KOPT-K1 (cell line): ENCODE data around the gene SNTG2.

ENCODE experiments used
- H3K27ac ChIP-seq: fragments of 200-600 bp; sonication (generic); 2 replicates; pipeline ENCODE4 v1.5.1; 2016; ENCODE audit warnings: antibody characterized with exemption, mild to moderate bottlenecking, low read depth, low read length; ENCODE audit not compliant: poor library complexity, severe bottlenecking
- H3K36me3 ChIP-seq: fragments of 200-600 bp; sonication (generic); 2 replicates; pipeline ENCODE4 v1.5.1; 2017; ENCODE audit warnings: antibody characterized with exemption, mild to moderate bottlenecking, low read length, moderate library complexity; ENCODE audit not compliant: insufficient read depth
- H3K9me3 ChIP-seq: fragments of 200-600 bp; sonication (generic); 2 replicates; pipeline ENCODE4 v1.5.1; 2017; ENCODE audit warnings: antibody characterized with exemption, low read length, mild to moderate bottlenecking; ENCODE audit not compliant: insufficient read depth, poor library complexity, severe bottlenecking

SNTG2 gene

DNA sequence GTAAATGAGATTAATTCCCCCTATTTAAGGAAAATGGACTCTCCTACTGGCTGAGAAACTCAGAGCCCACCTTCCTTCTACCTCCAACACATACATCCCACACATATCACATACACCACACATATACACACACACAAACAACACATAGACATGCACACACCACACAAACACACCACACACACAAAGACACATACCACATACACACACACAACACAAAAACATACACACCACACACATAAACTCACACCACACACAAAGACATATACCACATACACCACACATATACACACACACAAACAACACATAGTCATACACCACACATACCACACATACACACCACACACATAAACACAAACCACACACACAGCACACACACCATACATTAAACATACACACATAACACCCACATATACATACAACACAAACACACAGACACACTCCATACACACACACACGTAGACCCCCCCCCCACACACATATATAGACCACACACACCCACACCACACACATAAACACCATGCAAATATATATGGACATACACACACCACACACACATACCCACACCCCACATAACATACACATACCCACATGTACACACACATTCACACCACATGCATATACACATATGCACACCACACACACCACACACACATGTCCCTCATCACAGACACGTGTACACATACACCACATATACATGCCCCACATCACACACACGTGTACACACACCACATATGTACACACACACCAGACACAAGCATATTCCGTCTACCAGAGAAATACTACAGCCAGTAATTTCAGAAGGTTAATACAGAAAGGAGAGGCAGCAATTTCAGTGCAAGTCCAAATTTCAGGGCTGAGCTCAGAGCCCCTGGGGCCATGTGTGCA, 204.3 kb downstream of the SNTG2 start:
- no peaks in the 10 kb centered on the region for H3K9me3 ChIP-seq
- H3K36me3 ChIP-seq: no peaks in the 10 kb centered on the region
- H3K27ac ChIP-seq: no peak overlapping the region

DNA sequence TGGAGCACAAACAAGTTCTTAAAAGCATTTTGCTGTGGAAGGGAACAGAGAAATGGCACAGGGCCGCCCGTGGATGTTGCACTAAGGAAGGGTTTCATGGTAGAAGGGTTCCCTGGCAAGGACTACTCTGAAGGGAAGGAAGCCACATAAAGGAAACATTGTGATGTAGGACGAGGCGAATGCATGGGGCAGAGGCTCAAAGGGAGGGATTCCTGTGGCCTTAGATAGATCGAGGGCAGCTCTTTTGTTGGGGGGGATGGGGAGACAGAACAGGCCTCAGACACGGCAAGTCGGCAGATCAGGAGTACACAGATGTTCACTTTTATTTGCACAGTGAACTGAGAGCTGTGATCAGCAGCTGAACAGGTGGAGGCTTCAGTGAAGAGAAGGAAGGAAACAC, 205.4 kb downstream of the SNTG2 start:
- Histone ChIP-seq H3K27ac (peak overlapping the region; percentile 9), H3K36me3 (no peaks in the 10 kb centered on the region), H3K9me3 (no peaks in the 10 kb centered on the region)

DNA sequence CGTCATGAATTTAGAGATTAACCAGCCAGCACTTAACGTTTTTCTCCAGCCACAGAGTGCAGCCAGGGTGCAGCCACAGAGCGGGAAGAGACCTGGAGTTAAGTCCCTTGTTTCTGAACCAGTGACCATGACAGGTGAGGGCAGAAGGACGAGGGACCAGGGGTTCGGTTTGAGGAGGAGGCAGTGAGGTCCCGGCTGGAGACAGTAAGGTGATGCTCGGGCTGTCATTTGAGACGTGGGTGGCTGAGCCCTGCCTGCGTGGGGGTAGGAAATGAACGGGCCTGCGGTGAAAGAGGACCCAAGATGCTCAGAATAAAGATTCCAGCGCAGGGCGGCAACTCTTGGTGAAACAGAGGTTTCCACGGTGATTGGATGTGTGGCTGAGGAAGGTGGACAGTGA, 205.9 kb downstream of the SNTG2 start:
- H3K36me3 ChIP-seq: no peaks in the 10 kb centered on the region

DNA sequence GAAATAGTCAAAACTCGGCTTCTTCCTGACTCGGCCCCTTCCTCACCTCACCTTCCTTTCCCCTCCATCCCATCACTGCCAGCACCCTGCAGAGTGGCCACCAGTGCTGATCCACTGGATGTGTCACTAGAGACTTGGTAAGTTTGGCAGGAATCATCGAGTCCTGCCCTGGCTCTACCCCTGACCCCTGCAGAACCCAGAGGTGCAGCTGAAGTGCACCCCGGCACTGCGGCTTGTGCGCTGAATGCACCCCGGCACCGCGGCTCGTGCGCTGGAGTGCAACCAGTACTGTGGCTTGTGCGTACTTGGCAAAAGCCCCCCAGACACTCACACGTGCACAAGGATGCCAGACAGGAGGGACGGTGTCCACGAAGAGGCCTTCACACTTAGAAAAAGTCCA, 206.5 kb downstream of the SNTG2 start:
- Histone ChIP-seq H3K36me3 (no peaks in the 10 kb centered on the region), H3K9me3 (no peaks in the 10 kb centered on the region), H3K27ac (no peak overlapping the region)

More for the DNA sequence above, 205.9 kb downstream of the SNTG2 start:
- Histone ChIP-seq H3K9me3 (no peaks in the 10 kb centered on the region), H3K27ac (no peak overlapping the region)

DNA sequence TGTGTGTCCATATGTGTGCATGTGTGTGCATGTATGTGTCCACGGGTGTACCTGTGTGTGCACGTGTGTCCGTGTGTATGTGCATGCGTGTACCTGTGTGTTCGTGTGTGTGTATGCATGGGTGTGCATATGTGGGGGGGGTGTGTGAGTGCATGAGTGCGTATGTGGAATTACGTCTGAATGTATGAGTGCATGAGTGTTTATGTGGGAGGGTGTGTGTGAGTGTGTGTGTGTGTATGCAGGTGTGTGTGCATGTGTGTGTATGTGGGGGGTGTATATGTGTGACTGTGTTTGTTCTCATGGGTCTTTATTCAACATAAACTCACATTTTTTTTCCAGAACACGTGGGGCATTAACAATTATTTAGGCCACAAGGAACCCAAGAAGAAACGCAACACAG, 208.4 kb downstream of the SNTG2 start:
- Histone ChIP-seq H3K36me3 (no peaks in the 10 kb centered on the region), H3K27ac (no peak overlapping the region), H3K9me3 (no peaks in the 10 kb centered on the region)

DNA sequence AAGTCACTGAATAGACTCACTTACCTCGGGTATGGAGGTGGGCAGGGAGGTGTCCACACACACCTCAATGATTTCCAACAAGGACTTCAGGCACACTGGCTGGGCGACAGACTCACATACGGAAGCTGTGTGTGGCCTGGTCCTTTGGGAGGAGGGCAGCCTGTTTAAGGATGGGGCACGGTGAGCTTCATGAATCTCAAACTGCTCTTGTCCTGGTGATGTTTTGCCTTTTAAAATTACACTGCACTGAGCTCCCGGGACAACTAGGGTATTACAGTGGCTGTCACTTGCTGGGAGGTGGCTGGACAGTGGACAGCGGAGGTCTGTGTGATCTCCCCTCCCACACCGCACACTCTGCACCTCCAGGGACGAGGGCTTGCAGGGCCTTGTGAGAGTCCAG, 211.6 kb downstream of the SNTG2 start:
- H3K9me3 ChIP-seq: no peaks in the 10 kb centered on the region
- no peaks in the 10 kb centered on the region for H3K36me3 ChIP-seq
- H3K27ac ChIP-seq: peak overlapping the region; percentile 85

DNA sequence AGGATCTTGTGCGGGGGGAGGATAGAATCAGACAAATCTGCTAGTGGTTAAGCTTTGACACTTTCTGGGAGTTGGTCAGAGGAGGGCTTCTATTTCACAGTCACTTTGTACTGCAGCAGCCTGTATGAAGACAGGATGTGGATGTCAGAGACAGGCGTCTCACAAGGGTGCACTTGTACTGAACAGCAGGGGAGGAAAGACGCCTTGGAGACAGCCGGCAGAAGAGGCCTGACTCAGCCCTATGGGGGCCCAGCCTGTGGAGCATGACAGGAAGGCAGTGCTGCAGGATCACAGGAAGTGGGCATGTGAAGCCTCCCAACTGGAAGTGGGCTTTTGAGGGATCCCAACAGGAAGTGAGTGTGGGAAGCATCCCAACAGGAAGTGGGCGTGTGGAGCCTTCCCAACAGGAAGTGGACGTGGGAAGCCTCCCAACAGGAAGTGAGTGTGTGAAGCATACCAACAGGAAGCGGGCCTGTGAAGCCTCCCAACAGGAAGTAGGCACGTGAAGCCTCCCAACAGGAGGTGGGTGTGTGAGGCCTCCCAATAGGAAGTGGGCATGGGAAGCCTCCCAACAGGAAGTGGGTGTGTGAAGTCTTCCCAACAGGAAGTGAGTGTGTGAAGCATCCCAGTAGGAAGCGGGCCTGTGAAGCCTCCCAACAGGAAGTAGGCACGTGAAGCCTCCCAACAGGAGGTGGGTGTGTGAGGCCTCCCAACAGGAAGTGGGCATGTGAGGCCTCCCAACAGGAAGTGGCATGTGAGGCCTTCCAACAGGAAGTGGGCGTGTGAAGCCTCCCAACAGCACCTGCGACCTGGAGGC, 212.3 kb downstream of the SNTG2 start:
- H3K9me3 ChIP-seq: no peaks in the 10 kb centered on the region
- peak overlapping the region; percentile 85 for H3K27ac ChIP-seq

DNA sequence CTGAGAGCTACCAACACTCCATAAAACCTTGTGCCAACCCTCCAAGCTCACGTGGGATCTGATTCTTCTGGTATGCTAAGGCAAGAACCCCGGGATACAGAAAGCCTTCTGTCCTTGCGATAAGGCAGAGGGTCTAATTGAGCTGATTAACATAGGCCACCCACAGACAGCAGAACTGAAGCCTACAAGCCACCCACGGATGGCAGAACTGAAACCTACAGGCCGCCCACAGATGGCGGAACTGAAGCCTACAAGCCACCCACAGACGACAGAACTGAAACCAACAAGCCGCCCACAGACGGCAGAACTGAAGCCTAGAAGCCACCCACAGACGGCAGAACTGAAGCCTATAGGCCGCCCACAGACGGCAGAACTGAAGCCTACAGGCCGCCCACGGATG, 216.3 kb downstream of the SNTG2 start:
- Histone ChIP-seq H3K36me3 (no peaks in the 10 kb centered on the region; the same call in 1 of the 2 replicates), H3K27ac (peak overlapping the region; percentile 1), H3K9me3 (no peaks in the 10 kb centered on the region)

More for the DNA sequence above, 212.3 kb downstream of the SNTG2 start:
- no peaks in the 10 kb centered on the region for H3K36me3 ChIP-seq

DNA sequence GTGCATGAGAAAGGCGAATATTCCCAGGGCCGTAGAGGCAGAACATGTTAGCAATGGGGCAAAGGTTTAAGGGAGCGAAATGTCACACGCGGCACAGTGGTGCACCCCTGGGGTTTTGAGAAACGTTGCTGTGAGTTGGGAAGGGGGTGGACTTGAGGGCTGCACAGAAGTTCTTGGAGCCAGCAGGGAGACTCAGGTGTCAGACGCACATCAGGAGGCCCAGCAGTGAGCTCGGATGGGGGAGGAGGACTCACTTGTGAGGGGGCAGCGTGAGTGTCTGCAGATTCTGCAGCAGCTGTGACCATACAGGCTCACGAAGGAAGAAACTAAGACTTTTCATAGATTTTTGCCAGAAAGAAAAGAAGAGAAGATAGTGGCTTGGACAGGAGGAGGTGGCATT, 218.2 kb downstream of the SNTG2 start:
- Histone ChIP-seq H3K36me3 (no peaks in the 10 kb centered on the region; the same call in 1 of the 2 replicates), H3K9me3 (no peaks in the 10 kb centered on the region), H3K27ac (peak overlapping the region; percentile 21)

DNA sequence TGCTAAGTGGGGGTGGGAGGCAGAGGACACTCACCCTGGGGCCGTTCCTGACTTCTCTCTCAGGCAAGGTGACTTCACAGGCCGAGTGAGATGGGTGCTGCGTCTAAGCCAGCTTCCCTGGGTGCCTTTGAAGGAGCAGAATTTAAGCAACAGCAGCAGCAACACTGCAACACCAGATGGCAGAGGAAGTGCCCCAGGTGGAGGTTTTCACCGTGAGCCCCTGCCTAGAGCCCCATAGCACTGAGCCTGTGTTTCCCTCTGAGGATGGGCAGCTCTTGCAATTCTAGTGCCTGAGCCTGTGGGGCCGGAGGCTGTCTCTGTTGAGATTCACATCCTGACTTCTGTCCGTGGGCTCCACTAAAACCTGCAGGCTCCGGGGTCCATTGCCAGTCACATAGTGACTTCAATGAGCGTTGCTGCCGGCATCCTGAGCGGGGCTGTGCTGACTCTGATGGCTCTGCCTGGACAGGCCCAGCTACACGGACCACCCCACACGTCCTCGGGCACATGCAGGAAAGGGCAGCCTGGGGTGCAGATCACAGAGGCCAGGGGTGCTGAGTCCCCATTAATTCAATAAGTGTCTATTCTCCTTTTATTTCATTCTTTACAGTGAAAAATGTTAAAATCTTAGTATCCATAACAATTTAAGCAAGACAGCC, 218.8 kb downstream of the SNTG2 start:
- Histone ChIP-seq H3K9me3 (no peaks in the 10 kb centered on the region), H3K36me3 (no peaks in the 10 kb centered on the region; the same call in 1 of the 2 replicates), H3K27ac (peak overlapping the region; percentile 21)

DNA sequence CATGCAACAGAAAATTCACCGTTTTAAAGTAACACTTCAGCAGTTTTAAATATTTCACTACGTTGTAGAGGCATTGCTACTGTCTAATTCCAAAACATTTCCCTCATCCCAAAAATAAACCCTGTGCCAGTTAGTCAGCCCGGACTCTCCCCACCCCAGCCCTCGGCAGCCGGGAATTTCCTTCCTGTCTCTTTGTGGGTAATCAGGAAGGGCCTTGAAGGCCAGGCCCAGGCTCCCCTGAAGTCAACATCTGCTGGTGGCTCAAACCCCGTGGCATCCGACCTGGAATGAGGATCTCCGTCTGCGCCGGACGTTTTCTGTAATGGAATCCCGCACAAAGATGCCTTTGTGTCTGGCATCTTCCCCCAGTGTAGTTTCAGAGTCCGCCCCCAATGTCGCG, 219.6 kb downstream of the SNTG2 start:
- H3K9me3 ChIP-seq: no peaks in the 10 kb centered on the region
- H3K36me3 ChIP-seq: no peaks in the 10 kb centered on the region; the same call in 1 of the 2 replicates
- H3K27ac ChIP-seq: no peak overlapping the region

DNA sequence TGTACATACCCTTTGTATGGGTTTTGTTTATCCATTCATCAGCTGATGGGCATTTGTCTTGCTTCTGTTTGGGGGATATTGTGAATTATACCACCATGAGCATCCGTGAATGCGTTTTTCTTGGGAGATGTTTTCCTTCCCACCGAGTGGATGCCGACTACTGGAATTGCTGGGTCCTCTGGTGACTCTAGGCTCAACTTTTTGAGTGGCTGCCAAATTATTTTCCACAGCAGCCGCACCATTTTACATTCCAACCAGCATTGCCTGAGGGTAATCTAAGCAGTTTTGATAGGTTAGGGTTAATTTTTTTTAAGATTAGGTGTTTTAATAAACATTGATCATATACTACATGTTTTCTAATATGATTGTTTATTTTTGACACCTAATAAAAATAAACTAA, 220.1 kb downstream of the SNTG2 start:
- Histone ChIP-seq H3K27ac (no peak overlapping the region), H3K36me3 (no peaks in the 10 kb centered on the region; the same call in 1 of the 2 replicates), H3K9me3 (no peaks in the 10 kb centered on the region)

DNA sequence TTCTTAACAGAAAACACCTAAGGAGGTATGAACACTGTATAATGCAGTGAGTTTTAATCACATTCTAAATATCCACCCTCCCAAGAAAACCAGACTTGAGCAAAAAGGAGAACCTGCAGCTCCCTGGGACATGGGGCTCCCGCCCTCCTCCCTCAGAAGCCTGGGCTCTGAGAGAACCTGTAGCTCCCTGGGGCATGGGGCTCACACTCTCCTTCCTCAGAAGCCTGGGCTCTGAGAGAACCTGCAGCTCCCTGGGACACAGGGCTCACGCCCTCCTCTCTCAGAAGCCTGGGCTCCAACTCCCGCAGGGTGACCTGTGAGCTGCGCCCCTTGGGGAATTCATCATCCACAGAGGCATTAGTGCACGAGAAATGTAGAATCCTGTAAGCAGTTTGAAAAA, 222.9 kb downstream of the SNTG2 start:
- H3K27ac ChIP-seq: no peak overlapping the region
- H3K36me3 ChIP-seq: no peaks in the 10 kb centered on the region; the same call in 1 of the 2 replicates
- H3K9me3 ChIP-seq: no peaks in the 10 kb centered on the region

DNA sequence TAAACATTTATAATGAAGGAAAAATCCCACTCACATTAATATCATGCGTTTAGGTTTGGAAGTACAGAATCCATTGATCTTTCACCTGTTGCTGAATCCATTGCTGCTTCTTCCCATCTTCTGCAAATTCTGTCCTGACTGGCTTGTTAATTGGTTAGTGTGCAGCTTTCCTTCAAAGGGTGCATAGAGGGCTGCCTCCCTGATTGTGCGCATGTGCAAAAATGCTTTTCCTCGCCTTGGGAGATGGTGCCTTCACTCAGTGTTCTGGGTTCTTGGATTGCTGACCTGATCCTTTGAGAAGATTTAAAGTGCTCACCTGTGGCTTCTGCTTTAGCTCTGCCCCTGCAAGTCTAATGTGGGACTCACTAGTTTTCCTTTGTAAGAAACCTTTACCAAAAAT, 231.2 kb downstream of the SNTG2 start:
- no peak overlapping the region for H3K27ac ChIP-seq
- no peaks in the 10 kb centered on the region for H3K36me3 ChIP-seq
- H3K9me3 ChIP-seq: peaks cover 21% of the 10 kb centered on the region

DNA sequence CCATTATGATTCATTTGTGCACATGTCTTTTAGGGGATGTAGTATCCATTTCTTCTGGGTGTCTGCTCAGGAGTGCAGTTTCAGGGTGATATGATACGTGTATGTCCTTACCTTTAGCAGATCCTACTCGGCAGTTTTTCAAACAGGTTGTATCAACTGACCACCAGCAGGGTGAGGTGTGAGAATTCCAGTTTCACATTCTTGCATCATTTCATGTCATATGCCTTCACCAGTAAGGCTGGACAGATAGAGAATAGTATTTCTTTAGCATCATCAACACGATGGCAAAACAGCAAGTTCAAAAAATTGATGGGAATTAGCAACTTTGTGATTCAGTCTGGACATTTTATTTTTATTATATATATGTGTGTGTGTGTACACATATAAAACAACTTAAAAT, 232.7 kb downstream of the SNTG2 start:
- Histone ChIP-seq H3K9me3 (peaks cover 21% of the 10 kb centered on the region), H3K27ac (no peak overlapping the region), H3K36me3 (no peaks in the 10 kb centered on the region)
